SU-DHL-6 (cell line): Measurements from ENCODE around the gene ASCC3.

ENCODE experiments used
- EZH2phosphoT487 ChIP-seq: fragments of 200-600 bp; sonication (generic), shearing (Covaris generic); conservative IDR thresholded peaks from 2 replicates; pipeline ENCODE4 v1.6.1; 2018; ENCODE audit warnings: mild to moderate bottlenecking, antibody characterized with exemption, low read length, moderate library complexity, mixed read lengths
- TF ChIP-seq, protein P1 (sequence below): fragments of 200-600 bp; sonication (generic); IDR thresholded peaks from one replicate; pipeline ENCODE4 v1.5.1; 2017; ENCODE audit warnings: antibody characterized with exemption, mild to moderate bottlenecking, low read length, moderate library complexity; ENCODE audit not compliant: insufficient read depth, poor library complexity, severe bottlenecking

DNA sequence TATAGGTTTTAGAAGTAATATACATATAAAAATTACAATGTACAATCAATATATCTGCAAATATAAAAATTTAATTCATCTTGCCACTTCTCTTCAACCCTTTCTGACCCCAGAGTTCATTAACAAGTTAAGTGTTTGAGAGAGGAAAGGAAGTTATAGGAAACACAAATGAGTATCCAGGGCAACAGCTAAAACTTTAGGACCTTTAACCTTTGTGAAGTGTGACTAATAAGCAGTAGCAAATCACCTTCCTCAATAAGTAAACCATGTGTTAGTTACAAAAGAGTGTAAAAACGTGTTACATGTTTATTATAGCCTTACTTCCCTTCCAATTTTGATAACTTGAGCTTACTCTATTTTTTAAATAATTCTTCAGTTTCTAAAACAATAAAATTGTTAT, 343.0 kb downstream of the ASCC3 start:
- TF ChIP-seq, protein P1, sequence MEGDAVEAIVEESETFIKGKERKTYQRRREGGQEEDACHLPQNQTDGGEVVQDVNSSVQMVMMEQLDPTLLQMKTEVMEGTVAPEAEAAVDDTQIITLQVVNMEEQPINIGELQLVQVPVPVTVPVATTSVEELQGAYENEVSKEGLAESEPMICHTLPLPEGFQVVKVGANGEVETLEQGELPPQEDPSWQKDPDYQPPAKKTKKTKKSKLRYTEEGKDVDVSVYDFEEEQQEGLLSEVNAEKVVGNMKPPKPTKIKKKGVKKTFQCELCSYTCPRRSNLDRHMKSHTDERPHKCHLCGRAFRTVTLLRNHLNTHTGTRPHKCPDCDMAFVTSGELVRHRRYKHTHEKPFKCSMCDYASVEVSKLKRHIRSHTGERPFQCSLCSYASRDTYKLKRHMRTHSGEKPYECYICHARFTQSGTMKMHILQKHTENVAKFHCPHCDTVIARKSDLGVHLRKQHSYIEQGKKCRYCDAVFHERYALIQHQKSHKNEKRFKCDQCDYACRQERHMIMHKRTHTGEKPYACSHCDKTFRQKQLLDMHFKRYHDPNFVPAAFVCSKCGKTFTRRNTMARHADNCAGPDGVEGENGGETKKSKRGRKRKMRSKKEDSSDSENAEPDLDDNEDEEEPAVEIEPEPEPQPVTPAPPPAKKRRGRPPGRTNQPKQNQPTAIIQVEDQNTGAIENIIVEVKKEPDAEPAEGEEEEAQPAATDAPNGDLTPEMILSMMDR: no peak
- no peak for TF ChIP-seq EZH2phosphoT487
